T-helper 1 cell treated with Interleukin-12 subunit alpha and Interleukin-12 subunit beta and Interleukin-4 antibody, amounts not matched to agents 30 ng/mL and 1 ng/mL, for 36 hours (primary cell): Measurements from ENCODE around the gene SAMD4A. TPM values are rescaled to one million over a fixed set of nuclear protein-coding genes. Genes with fewer than 3 reads are reported as not detected.

Experiments used
- intact Hi-C: fragments of 100-400 bp; cut with micrococcal nuclease; formaldehyde crosslinking; loops from one replicate; pipeline ENCODE4 v1.15.1; 2024
- total RNA-seq: library from RNA; stranded (reverse); gene quantifications from 2 replicates; pipeline ENCODE4 v1.2.3, GENCODE V29; 2022

The SAMD4A gene
- total RNA-seq, 1 donor from 2014 or later = 0.56 TPM

GRCh38 chr14:54814076-54814475 lies 247.1 kb downstream of the SAMD4A start:
- intact Hi-C loops = no loop called here

GRCh38 chr14:54815016-54815415 lies 248.1 kb downstream of the SAMD4A start:
- intact Hi-C loops = no loop called here

GRCh38 chr14:54815515-54815914 lies 248.6 kb downstream of the SAMD4A start:
- intact Hi-C loops = no loop called here

- intact Hi-C loops = no loop called here
Observed at GRCh38 chr14:54816450-54816849, 249.5 kb downstream of the SAMD4A start.

- intact Hi-C loops = no loop called here
Observed at GRCh38 chr14:54817506-54817905, 250.6 kb downstream of the SAMD4A start.

DNA sequence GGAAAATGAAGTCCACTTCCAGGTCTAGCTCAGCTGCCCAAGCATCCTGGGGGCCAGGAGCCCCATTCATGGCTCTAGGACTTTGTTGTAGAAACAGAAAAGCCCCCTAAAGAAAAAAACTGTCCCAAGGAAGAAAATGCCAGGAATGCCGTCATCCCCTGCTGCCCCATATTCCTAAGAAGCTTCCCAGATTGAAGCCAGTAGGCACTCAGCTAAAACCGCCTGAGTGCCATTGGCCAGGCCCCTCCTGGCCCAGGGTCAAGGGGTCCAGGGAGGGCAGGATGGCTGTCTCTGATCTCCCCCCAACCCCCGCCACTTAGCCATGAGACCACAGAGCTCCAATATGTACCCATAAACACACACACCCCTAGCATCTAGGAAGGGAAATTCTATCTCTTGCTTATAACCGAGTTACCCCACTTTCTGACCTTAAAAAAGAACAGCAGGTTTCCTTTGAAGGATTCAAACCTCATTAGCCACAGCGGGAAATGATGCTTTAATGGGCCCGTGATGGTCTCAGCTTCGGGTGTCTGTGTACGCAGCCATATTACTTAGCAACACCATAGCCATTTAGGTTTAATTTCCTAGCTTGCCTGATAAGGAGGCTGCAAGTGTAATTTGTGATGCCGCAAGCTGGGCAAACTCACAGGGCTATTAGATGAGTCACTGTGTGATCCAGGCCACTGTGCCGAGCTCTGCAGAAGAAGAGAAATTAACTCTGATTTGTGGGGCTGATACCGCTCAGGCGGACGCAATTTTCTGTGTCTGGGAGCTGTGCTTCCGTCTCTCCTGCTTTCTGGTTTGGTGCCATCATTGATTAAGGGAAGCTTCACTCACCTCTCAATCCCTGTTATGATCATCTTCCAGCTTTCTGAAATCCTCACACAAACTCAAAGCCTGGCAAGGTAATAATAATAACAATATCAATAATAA lies 251.5 kb downstream of the SAMD4A start:
- intact Hi-C loops = no loop called here

- intact Hi-C loops = no loop called here
Observed at GRCh38 chr14:54822685-54823084, 255.8 kb downstream of the SAMD4A start.

DNA sequence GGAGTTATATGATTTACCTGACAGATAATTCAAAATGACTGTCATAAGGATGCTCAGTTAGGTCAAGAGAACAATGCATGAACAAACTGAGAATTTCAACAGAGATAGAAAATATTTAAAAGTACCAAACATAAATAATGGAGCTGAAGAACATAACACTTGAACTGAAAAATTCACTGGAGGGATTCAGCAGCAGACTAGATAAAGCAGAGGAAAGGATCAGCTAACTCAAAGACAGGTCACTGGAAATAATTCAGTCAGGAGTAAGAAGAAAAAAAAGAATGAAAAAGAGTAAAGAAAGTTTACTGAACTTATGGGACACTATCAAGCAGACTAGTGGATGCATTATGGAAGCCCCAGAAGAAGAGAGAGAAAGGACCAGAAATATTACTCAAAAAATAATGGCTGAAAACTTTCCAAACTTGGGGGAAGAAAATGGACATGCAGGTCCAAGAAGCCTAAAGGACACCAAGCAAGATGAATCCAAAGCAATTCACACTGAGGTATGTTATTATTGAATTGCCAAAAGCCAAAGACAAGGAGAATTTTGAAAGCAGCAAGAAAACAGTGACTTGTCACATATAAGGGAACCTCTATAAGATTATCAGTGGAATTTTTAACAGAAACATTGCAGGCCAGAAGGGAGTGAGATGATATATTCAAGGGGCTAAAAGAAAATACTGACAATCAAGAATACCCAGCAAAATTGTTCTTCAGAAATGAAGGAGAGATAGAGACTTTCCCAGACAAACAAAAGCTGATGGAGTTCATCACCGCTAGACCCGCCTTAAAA lies 257.0 kb downstream of the SAMD4A start:
- intact Hi-C loops = no loop called here

- intact Hi-C loops = no loop called here
Observed at GRCh38 chr14:54828037-54828436, 261.1 kb downstream of the SAMD4A start.

DNA sequence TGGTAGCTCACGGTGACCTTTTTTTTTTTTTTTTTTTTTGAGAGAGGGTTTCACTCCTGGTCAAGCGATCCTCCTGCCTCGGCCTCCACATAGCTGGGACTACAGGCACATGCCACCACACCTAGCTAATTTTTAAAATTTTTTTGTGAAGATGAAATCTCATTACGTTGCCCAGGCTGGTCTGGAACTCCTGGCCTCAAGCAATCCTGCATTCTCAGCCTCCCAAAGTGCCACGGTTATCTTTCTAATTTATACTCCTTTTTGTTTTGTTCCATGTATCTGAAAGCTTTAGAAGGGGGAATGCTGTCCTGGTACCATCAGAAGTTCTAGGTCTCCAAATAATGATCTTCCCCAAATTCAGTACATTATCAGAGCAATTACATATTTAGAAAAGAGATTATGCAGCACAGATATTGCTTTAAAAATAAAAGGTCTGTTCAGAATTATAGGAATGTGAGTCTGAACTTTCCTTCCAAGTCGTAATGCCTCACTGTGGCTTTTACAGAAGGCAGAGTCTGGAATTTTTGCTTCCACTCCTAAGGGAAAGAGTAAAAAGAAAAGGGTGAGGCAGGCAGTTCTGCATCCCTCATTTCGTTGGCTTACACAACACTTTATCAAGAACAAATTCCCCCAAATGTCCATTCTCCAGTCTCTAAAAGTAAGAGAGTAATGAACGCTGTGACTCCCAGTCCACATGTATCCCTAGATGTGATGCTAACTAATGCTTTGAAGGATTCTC lies 262.7 kb downstream of the SAMD4A start:
- intact Hi-C loops = no loop called here

DNA sequence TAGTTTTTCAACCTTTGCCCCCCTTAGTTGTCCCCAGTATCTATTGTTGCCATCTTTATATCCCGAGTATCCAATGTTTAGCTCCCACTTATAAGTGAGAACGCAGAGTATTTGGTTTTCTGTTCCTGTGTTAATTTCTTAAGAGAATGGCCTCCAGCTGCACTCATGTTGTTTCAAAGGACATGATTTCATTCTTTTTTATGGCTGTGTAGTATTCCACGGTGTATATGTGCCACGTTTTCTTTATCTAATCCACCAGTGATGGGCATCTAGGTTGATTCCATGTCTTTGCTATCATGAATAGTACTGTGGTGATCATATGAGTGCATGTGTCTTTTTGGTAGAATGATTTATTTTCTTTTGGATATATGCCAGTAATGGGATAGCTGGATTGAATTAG lies 263.7 kb downstream of the SAMD4A start:
- intact Hi-C loops = no loop called here

GRCh38 chr14:54834081-54834480 lies 267.2 kb downstream of the SAMD4A start:
- intact Hi-C loops = no loop called here

- intact Hi-C loops = no loop called here
Observed at GRCh38 chr14:54834727-54835126, 267.8 kb downstream of the SAMD4A start.

DNA sequence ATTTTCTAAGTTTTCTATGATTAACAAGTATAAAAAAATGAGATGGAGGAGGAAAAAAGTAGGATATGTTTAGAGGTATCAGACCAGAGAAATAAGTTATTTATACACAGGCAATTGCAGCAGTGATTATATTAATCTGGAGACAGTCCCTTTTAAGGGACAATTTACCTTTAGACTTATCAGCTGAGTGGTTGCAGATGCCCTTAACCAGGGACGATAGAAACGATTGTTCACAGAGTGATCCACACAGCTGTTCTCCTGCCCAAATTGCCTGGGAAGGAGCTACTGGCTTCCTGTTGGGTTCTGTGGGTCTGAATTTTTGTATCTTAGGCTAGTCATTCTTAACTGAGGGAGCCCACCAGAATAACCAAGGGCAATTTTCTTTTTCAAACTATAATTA lies 269.3 kb downstream of the SAMD4A start:
- intact Hi-C loops = no loop called here

- intact Hi-C loops = no loop called here
Observed at GRCh38 chr14:54837508-54838149, 270.7 kb downstream of the SAMD4A start.

GRCh38 chr14:54838931-54839512 lies 272.1 kb downstream of the SAMD4A start:
- intact Hi-C loops = no loop called here

- intact Hi-C loops = no loop called here
Observed at GRCh38 chr14:54839701-54840119, 272.8 kb downstream of the SAMD4A start.

- intact Hi-C loops = no loop called here
Observed at GRCh38 chr14:54840336-54840735, 273.4 kb downstream of the SAMD4A start.

GRCh38 chr14:54840798-54841197 lies 273.9 kb downstream of the SAMD4A start:
- intact Hi-C loops = no loop called here
